GM12878 (cell line): ENCODE measurements around the gene SYTL2. TPM values are rescaled to one million over a fixed set of nuclear protein-coding genes. Genes with fewer than 3 reads are reported as not detected.

Experiments used
- ATAC-seq: fragments of 200-7000 bp; cut with Tn5 transposase; 3 replicates; pipeline ENCODE4 v1.9.1; 2020; ENCODE audit warnings: mild to moderate bottlenecking, moderate library complexity
- BruUV-seq: library from RNA; stranded (reverse); fragments of 400-500 nt; replicated peaks from 2 replicates; lab custom pipeline; 2021; lab: Mats Ljungman, UMichigan
- CTCF ChIA-PET: fragments of 300-600 bp; sonication (Branson Sonifier 250); formaldehyde crosslinking; extraction: SDS; loops from one replicate; lab custom pipeline; 2021; ENCODE audit warnings: inconsistent platforms; lab: Yijun Ruan, JAX
- POLR2A ChIA-PET: fragments of 350-600 bp; formaldehyde crosslinking; extraction: SDS; loops from one replicate; lab custom pipeline; 2021; ENCODE audit warnings: inconsistent platforms; lab: Charles Lee
- RAD21 ChIA-PET: fragments of 300-600 bp; sonication (Branson Sonifier 250); formaldehyde crosslinking; loops from one replicate; lab custom pipeline; 2023; ENCODE audit warnings: antibody characterized with exemption; ENCODE audit not compliant: unreplicated experiment; lab: Charles Lee
- SMC1A ChIA-PET: fragments of 300-600 bp; sonication (Branson Sonifier 250); formaldehyde crosslinking; loops from one replicate; lab custom pipeline; 2023; ENCODE audit not compliant: unreplicated experiment, uncharacterized antibody; lab: Charles Lee
- DNase-seq: peaks from one replicate; pipeline ENCODE4 v3.0.0-alpha.2; 2011; ENCODE audit warnings: low read depth, low spot score
- FAIRE-seq: peaks from 3 replicates; lab custom pipeline; 2011; peaks lifted over from hg19 to GRCh38; lab: Jason Lieb, UNC
- H2AFZ ChIP-seq: 2 replicates; pipeline ENCODE4 v1.6.0; 2011; ENCODE audit warnings: low read depth, low read length, control low read depth; ENCODE audit not compliant: control insufficient read depth
- H3K27ac ChIP-seq: 2 replicates; pipeline ENCODE4 v1.5.1; 2011; ENCODE audit warnings: control low read depth; ENCODE audit not compliant: control insufficient read depth, insufficient read depth
- H3K27me3 ChIP-seq, 2 experiments: replicated peaks in 1 of 2; 2 replicates each; pipeline versions ENCODE4 v1.6.0 to v1.6.1; 2011; ENCODE audit warnings: low read length in 1 of 2; ENCODE audit not compliant: control insufficient read depth in 2 of 2, insufficient read depth in 2 of 2
- H3K36me3 ChIP-seq, 2 experiments: 2 replicates each; pipeline ENCODE4 v1.5.1; 2011; ENCODE audit warnings: low read length in 1 of 2; ENCODE audit not compliant: control insufficient read depth in 2 of 2, insufficient read depth in 2 of 2
- H3K4me1 ChIP-seq: 2 replicates; pipeline ENCODE4 v1.6.1; 2011; ENCODE audit warnings: mild to moderate bottlenecking, low read length, moderate library complexity, mixed read lengths; ENCODE audit not compliant: control insufficient read depth, insufficient read depth
- H3K4me2 ChIP-seq: 2 replicates; pipeline ENCODE4 v1.6.0; 2011; ENCODE audit warnings: control low read depth; ENCODE audit not compliant: control insufficient read depth, insufficient read depth
- H3K4me3 ChIP-seq: fragments of 200-600 bp; sonication (generic); 2 replicates; pipeline ENCODE4 v1.5.1; 2016
- H3K79me2 ChIP-seq: 2 replicates; pipeline ENCODE4 v1.6.0; 2011; ENCODE audit warnings: low read length; ENCODE audit not compliant: control insufficient read depth, insufficient read depth
- H3K9ac ChIP-seq: 2 replicates; pipeline ENCODE4 v1.8.0; 2011; ENCODE audit warnings: low read length, control low read depth, mixed read lengths; ENCODE audit not compliant: control insufficient read depth, insufficient read depth
- H3K9me3 ChIP-seq: replicated peaks from 3 replicates; pipeline ENCODE4 v1.5.1; 2011; ENCODE audit warnings: mild to moderate bottlenecking, low read length; ENCODE audit not compliant: control insufficient read depth, insufficient read depth
- H4K20me1 ChIP-seq: 2 replicates; pipeline ENCODE4 v1.6.0; 2011; ENCODE audit not compliant: control insufficient read depth, insufficient read depth
- ATF3 ChIP-seq: IDR thresholded peaks from 2 replicates; pipeline ENCODE4 v1.6.1; 2011; ENCODE audit warnings: low read depth, mild to moderate bottlenecking, low read length, moderate library complexity, borderline replicate concordance; ENCODE audit errors: extremely low read depth
- CTCF ChIP-seq, 3 experiments: IDR thresholded peaks in 2 of 3; conservative IDR thresholded peaks in 1 of 3; 2 replicates each; pipeline ENCODE4 v1.5.1; 2011; ENCODE audit warnings: low read depth in 3 of 3, low read length in 3 of 3, mild to moderate bottlenecking in 3 of 3, control low read depth in 2 of 3, moderate library complexity in 2 of 3, inconsistent platforms in 1 of 3, mixed read lengths in 1 of 3; ENCODE audit not compliant: control insufficient read depth in 2 of 3, insufficient read depth in 1 of 3; ENCODE audit errors: extremely low read depth in 1 of 3
- EGR1 ChIP-seq, 2 experiments: IDR thresholded peaks; 1 replicate in 1 of 2; 2 replicates in 1 of 2; pipeline ENCODE4 v1.6.1; 2011 to 2012; ENCODE audit warnings: low read depth in 2 of 2, low read length in 2 of 2, borderline replicate concordance in 1 of 2, mild to moderate bottlenecking in 1 of 2, moderate library complexity in 1 of 2
- GABPA ChIP-seq: IDR thresholded peaks from 2 replicates; pipeline ENCODE4 v1.6.1; 2014; ENCODE audit warnings: antibody characterized with exemption, low read depth, mild to moderate bottlenecking, inconsistent platforms
- IKZF2 ChIP-seq, 2 experiments: fragments of 450-650 bp; IDR thresholded peaks; 2 replicates each; pipeline ENCODE4 v1.6.1; 2017; ENCODE audit warnings: mild to moderate bottlenecking in 2 of 2, moderate library complexity in 2 of 2
- MEF2B ChIP-seq: fragments of 450-650 bp; IDR thresholded peaks from 2 replicates; pipeline ENCODE4 v1.6.1; 2018; ENCODE audit warnings: mild to moderate bottlenecking, moderate library complexity; ENCODE audit not compliant: partially characterized antibody, poor library complexity, severe bottlenecking
- PBX3 ChIP-seq: IDR thresholded peaks from 2 replicates; pipeline ENCODE4 v1.6.1; 2011; ENCODE audit warnings: mild to moderate bottlenecking, low read depth, low read length, moderate library complexity; ENCODE audit not compliant: insufficient replicate concordance
- RAD21 ChIP-seq: IDR thresholded peaks from 2 replicates; pipeline ENCODE4 v1.6.1; 2011; ENCODE audit warnings: mild to moderate bottlenecking, low read depth, low read length, moderate library complexity; ENCODE audit not compliant: insufficient read depth
- SIX5 ChIP-seq: IDR thresholded peaks from 2 replicates; pipeline ENCODE4 v1.6.1; 2011; ENCODE audit warnings: mild to moderate bottlenecking, low read depth, low read length, moderate library complexity; ENCODE audit not compliant: severe bottlenecking
- SMAD1 ChIP-seq: fragments of 450-650 bp; IDR thresholded peaks from 2 replicates; pipeline ENCODE4 v1.6.1; 2018; ENCODE audit warnings: mild to moderate bottlenecking, low read depth; ENCODE audit not compliant: partially characterized antibody
- SMAD5 ChIP-seq: IDR thresholded peaks from 2 replicates; pipeline ENCODE4 v1.6.1; 2016; ENCODE audit warnings: antibody characterized with exemption, low read depth
- SRF ChIP-seq, 2 experiments: IDR thresholded peaks; 2 replicates each; pipeline ENCODE4 v1.6.1; 2011; ENCODE audit warnings: low read depth in 2 of 2, low read length in 2 of 2, mild to moderate bottlenecking in 1 of 2, moderate library complexity in 1 of 2
- TCF12 ChIP-seq: IDR thresholded peaks from 2 replicates; pipeline ENCODE4 v1.6.1; 2011; ENCODE audit warnings: low read depth, mild to moderate bottlenecking, low read length
- ZNF622 ChIP-seq: fragments of 450-650 bp; IDR thresholded peaks from 2 replicates; pipeline ENCODE4 v1.6.1; 2017; ENCODE audit warnings: mild to moderate bottlenecking, inconsistent platforms
- ZSCAN29 ChIP-seq: fragments of 450-650 bp; IDR thresholded peaks from 2 replicates; pipeline ENCODE4 v1.6.1; 2017; ENCODE audit warnings: mild to moderate bottlenecking, moderate library complexity
- WGBS: methylation state at CpG from one replicate; pipeline ENCODE4 v1.1.6; 2016; ENCODE audit warnings: low lambda C conversion rate; ENCODE audit not compliant: insufficient replicate concordance, insufficient coverage; ENCODE audit errors: missing lambda C conversion rate; 5-methylcytosine and 5-hydroxymethylcytosine counted together
- in situ Hi-C: fragments of 300-500 bp; cut with MboI; formaldehyde crosslinking; loops from 9 replicates; pipeline ENCODE4 v1.14.3; 2018; ENCODE audit warnings: mixed read lengths
- intact Hi-C: fragments of 100-400 bp; cut with micrococcal nuclease; formaldehyde crosslinking; loops from one replicate; pipeline ENCODE4 v1.14.2; 2022; ENCODE audit not compliant: unreplicated experiment
- polyA plus RNA-seq, 11 experiments: library from polyadenylated mRNA; depleted of rRNA in 4 of 11; unstranded in 6 of 11; stranded (reverse) in 5 of 11; fragments of >200 nt; fragmentation: Nextera tagmentation in 4 of 11; fragmentation: Illumina TruSeq in 1 of 11; extraction: Ambion mirVana in 4 of 11; extraction: Trizol in 1 of 11; gene quantifications; 1 replicate in 1 of 11; 2 replicates in 10 of 11; pipeline versions ENCODE4 v1.2.1 to v1.2.3, GENCODE V29; 2011 to 2016; ENCODE audit warnings: inconsistent platforms in 2 of 11, missing spikeins in 2 of 11, low read depth in 1 of 11
- total RNA-seq, 4 experiments: library from RNA; depleted of rRNA in 3 of 4; stranded (reverse); fragments of >200 nt in 3 of 4; fragmentation: Illumina TruSeq in 1 of 4; extraction: Trizol in 1 of 4; gene quantifications; 2 replicates each; pipeline versions ENCODE4 v1.2.1 to v1.2.3, GENCODE V29; 2013 to 2021

Gene SYTL2
- total and polyA plus RNA-seq, 10 of the 15 experiments (the other 5 are each of a cell fraction or from before 2014, with no cell fraction given), result 0.02 to 1.4 (median 0.31) TPM; not detected in 2

DNA sequence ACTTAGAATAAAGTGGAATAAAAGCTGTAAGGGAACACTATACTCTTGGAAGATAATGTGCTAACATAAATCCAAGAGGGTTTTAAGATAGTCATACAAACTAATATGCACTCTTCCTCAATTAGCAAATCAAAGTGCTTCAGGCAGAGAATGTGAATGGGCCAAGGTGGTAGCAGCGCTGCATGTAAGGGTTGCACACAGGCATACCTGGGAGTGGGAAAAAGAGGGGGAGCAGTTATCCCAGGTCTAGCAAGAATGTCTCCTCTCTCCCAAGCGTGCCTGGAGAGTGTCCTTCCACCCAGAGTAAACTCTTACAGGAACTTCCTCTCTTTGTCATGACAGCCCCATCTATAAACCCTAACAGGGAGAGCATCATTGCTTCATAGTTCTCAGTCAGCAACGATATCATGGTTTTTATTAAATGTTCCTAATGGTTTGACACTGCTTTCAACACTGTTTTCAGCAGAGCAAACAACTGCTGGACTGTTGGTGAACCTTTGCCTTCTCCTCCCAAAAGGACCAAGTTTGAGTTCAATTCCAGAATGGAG lies 61.6 kb downstream of the SYTL2 start:
- TF ChIP-seq EGR1 (IDR thresholded peaks at IDR 0.05; ENCODE audit: borderline replicate concordance in 1 of 2, low read depth in 2 of 2, low read length in 2 of 2), result no peak
- TF ChIP-seq IKZF2 (IDR thresholded peaks at IDR 0.05), result no peak
- no peak for TF ChIP-seq SRF (IDR thresholded peaks at IDR 0.05; ENCODE audit: low read depth in 2 of 2, low read length in 2 of 2)
- no peak for TF ChIP-seq ZSCAN29
- no peak for TF ChIP-seq SIX5
- no peak for TF ChIP-seq ZNF622
- no peak for TF ChIP-seq SMAD1
- no peak for TF ChIP-seq SMAD5
- TF ChIP-seq GABPA, result no peak
- no peak for TF ChIP-seq MEF2B
- no peak for TF ChIP-seq CTCF (IDR thresholded peaks at IDR 0.05 in 2 of 3, conservative IDR thresholded peaks at IDR 0.05 in 1 of 3; ENCODE audit: control insufficient read depth in 2 of 3, extremely low read depth in 1 of 3, insufficient read depth in 1 of 3, low read depth in 3 of 3, low read length in 3 of 3)
- TF ChIP-seq ATF3, result no peak
- no peak for TF ChIP-seq PBX3
- no peak for TF ChIP-seq RAD21
- no peak for TF ChIP-seq TCF12
- BruUV-seq, result no TSS peak
- no peaks in the 10 kb centered on the region; a peak in 1 of 4 replicates for H3K27me3 ChIP-seq
- DNase-seq (no peak), FAIRE-seq (no peak), ATAC-seq (no peak)
- no peaks in the 10 kb centered on the region for H3K79me2 ChIP-seq
- H3K9ac ChIP-seq, result no peak overlapping the region
- H2AFZ ChIP-seq, result no peak overlapping the region
- H3K4me1 ChIP-seq, result no peaks in the 10 kb centered on the region
- intact Hi-C loops (no loop called here), in situ Hi-C loops (no loop called here)
- H3K9me3 ChIP-seq, result no peaks in the 10 kb centered on the region
- ChIA-PET RAD21 (no interaction called here), POLR2A (no interaction called here), CTCF (no interaction called here), SMC1A (no interaction called here)
- no peak overlapping the region for H3K4me3 ChIP-seq
- H3K36me3 ChIP-seq, result no peaks in the 10 kb centered on the region
- 20% methylated on average over 3 of the region's 3 CpGs for WGBS
- H3K27ac ChIP-seq, result no peak overlapping the region
- no peak overlapping the region for H3K4me2 ChIP-seq
- no peaks in the 10 kb centered on the region for H4K20me1 ChIP-seq
